ENCODE measurements around the gene OXTR. TPM values are rescaled to one million over a fixed set of nuclear protein-coding genes. Genes with fewer than 3 reads are reported as not detected.

OXTR gene
- total and polyA plus RNA-seq, 8 donors: 0.73 to 1.1 TPM; not detected in 6

DNA sequence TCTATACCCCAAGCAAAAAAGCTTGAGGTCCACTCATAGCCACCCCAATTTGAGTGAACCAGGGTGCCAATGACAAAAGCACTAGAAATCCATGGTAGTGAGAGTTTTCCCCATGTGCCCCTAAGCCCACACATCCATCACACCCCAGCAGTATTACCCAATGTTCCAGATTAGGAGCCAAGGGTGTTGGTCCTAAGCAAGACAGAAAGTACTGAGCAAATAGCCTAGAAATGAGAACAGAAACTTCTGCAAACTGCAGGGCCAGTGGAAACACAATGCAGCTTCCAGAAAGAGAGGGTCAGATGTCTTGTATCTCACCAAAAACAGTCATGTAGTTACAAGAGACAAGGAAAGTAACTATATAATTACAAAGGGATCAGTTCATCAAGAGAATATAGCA lies 10.9 kb upstream of the OXTR start:
- intact Hi-C loops (cut with DNase I; ENCODE audit: low total_unique reads): no loop called here
- peaks cover 0 to 29% (median 3%) of the 10 kb centered on the region in 3 donors for H3K27me3 ChIP-seq
- no peak for DNase-seq
- TF ChIP-seq EP300 (IDR thresholded peaks at IDR 0.05) (no peak), POLR2AphosphoS5 (IDR thresholded peaks at IDR 0.05) (no peak), POLR2A (IDR thresholded peaks at IDR 0.05) (no peak)
- TF ChIP-seq, protein P1, sequence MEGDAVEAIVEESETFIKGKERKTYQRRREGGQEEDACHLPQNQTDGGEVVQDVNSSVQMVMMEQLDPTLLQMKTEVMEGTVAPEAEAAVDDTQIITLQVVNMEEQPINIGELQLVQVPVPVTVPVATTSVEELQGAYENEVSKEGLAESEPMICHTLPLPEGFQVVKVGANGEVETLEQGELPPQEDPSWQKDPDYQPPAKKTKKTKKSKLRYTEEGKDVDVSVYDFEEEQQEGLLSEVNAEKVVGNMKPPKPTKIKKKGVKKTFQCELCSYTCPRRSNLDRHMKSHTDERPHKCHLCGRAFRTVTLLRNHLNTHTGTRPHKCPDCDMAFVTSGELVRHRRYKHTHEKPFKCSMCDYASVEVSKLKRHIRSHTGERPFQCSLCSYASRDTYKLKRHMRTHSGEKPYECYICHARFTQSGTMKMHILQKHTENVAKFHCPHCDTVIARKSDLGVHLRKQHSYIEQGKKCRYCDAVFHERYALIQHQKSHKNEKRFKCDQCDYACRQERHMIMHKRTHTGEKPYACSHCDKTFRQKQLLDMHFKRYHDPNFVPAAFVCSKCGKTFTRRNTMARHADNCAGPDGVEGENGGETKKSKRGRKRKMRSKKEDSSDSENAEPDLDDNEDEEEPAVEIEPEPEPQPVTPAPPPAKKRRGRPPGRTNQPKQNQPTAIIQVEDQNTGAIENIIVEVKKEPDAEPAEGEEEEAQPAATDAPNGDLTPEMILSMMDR (IDR thresholded peaks at IDR 0.05): no peak
- H3K27ac ChIP-seq: no peak overlapping the region
- no peaks in the 10 kb centered on the region for H3K9me3 ChIP-seq
- no peaks in the 10 kb centered on the region for H3K36me3 ChIP-seq
- no peaks in the 10 kb centered on the region for H3K4me1 ChIP-seq
- H3K4me3 ChIP-seq: no peak overlapping the region

DNA sequence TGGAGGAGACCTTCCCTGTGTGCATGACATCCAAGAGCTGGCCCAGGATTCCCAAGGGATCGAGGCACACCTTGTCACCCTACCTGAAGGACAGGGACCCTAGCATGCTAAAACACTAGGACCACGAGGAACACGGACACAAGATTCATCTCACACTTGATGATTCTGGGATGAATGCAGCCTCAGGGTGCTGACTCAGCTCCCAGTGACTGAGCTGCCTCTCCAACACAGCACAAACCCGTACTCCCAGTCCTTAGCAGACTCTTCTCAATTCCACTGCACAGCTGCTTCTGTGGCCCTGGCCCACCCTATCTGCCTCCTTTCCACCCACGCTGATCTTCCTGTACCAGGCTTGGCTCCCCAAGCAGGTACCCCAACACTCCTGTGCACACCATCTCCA lies 9.1 kb upstream of the OXTR start:
- no peaks in the 10 kb centered on the region for H3K36me3 ChIP-seq
- H3K4me1 ChIP-seq: no peaks in the 10 kb centered on the region
- intact Hi-C loops (cut with DNase I; ENCODE audit: low total_unique reads): no loop called here
- H3K9me3 ChIP-seq: no peaks in the 10 kb centered on the region
- TF ChIP-seq EP300 (IDR thresholded peaks at IDR 0.05) (no peak), POLR2A (IDR thresholded peaks at IDR 0.05) (no peak), POLR2AphosphoS5 (IDR thresholded peaks at IDR 0.05) (no peak)
- TF ChIP-seq, protein P1 (IDR thresholded peaks at IDR 0.05): no peak
- H3K27me3 ChIP-seq: peaks cover 0 to 36% (median 3%) of the 10 kb centered on the region in 3 donors
- WGBS, 5 donors: 85 to 95% (median 91%) methylated on average over 5 of the region's 5 CpGs
- DNase-seq: no peak
- H3K27ac ChIP-seq: no peak overlapping the region
- no peak overlapping the region for H3K4me3 ChIP-seq

DNA sequence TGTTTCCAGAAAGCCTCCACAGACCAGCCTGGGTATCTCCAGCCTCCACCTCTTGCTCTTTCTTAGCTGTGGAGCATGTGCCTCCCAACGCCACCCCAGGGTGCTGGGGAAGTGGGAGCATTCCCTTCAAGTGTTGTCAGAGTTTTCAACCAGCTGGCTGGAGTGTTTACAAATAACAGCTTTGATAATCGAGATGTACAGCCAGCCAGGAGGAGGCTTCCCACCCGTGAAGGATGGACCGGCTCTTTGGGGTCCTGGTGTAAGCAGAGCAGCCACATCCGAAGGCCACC lies 8.5 kb upstream of the OXTR start:
- whole genome bisulfite sequencing, 5 donors: 67 to 81% (median 71%) methylated on average over 5 of the region's 5 CpGs
- peaks cover 0 to 36% (median 3%) of the 10 kb centered on the region in 3 donors for H3K27me3 ChIP-seq
- no peak overlapping the region for H3K27ac ChIP-seq
- DNase-seq: no peak
- H3K4me1 ChIP-seq: no peaks in the 10 kb centered on the region
- intact Hi-C loops (cut with DNase I; ENCODE audit: low total_unique reads): no loop called here
- H3K36me3 ChIP-seq: no peaks in the 10 kb centered on the region
- H3K9me3 ChIP-seq: no peaks in the 10 kb centered on the region
- TF ChIP-seq EP300 (IDR thresholded peaks at IDR 0.05): no peak
- TF ChIP-seq POLR2A (IDR thresholded peaks at IDR 0.05): no peak
- TF ChIP-seq, protein P1 (IDR thresholded peaks at IDR 0.05): no peak
- TF ChIP-seq POLR2AphosphoS5 (IDR thresholded peaks at IDR 0.05): no peak
- H3K4me3 ChIP-seq: no peak overlapping the region

DNA sequence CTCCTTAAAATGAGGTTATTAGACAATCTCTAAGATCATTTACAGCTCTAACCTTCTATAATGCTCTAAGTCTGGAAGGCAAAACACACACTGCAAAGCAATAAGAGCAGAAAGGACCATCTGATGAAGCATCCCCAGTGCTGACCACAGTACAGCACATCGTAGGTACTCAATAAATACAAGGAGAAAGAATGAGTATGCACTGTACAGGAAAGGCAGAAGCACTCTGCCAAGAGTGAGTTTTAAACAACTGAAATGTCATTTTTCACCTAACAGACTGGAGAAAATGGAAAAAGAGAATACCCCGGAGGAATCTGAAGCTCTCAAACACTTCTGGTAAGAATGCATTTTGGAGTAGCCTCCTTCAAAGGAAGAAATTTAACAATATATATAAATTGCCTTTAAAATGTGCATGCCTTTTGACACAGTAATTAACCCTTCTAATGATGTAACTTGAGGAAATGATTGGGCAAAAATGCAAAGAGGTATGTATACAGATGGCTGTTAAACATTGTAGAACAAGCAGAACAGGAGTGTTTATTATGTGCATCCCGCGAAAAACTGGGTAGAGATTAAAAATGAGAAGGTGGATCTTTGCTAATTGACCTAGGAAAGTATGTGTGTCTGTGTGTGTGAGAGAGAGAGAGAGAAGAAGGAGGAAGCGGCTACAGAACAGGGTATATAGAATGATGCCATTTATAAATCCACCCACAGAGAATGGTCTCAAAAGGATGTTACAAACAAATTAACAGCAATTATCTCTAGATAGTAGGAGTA lies 8.0 kb upstream of the OXTR start:
- Histone ChIP-seq H3K4me1 (no peaks in the 10 kb centered on the region), H3K9me3 (no peaks in the 10 kb centered on the region), H3K4me3 (no peak overlapping the region), H3K36me3 (no peaks in the 10 kb centered on the region), H3K27ac (no peak overlapping the region), H3K27me3 (peaks cover 0 to 39% (median 3%) of the 10 kb centered on the region in 3 donors)
- intact Hi-C loops (cut with DNase I; ENCODE audit: low total_unique reads): no loop called here
- DNase-seq: no peak
- WGBS, 5 donors: 71 to 84% (median 84%) methylated on average over 5 of the region's 5 CpGs
- no peak for TF ChIP-seq EP300 (IDR thresholded peaks at IDR 0.05)

DNA sequence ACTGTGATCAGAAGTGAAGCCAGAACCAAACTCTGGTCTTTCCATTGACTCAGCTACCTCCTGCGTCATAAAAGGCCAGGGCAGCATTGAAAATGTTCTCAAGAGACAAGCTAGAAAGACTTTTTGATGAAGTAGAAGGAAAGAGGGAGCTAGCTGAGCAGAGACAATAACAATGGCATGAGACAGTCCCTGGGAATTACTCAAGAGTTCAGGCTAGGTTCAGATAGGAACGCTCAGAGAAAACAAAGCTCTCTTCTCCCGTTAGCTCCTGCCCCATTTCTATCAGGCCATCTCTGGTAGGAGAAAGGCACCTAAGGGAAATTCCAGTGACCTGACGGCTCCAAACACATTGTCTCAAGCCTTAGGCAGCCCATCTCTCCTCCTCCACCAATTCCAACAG lies 7.0 kb upstream of the OXTR start:
- no peak for DNase-seq
- 45 to 61% (median 52%) methylated on average over 4 of the region's 4 CpGs for WGBS, 5 donors
- no peaks in the 10 kb centered on the region for H3K4me1 ChIP-seq
- no peaks in the 10 kb centered on the region for H3K36me3 ChIP-seq
- intact Hi-C loops (cut with DNase I; ENCODE audit: low total_unique reads): no loop called here
- no peaks in the 10 kb centered on the region for H3K9me3 ChIP-seq
- no peak overlapping the region for H3K4me3 ChIP-seq
- no peak overlapping the region for H3K27ac ChIP-seq
- TF ChIP-seq EP300 (IDR thresholded peaks at IDR 0.05) (no peak), POLR2AphosphoS5 (IDR thresholded peaks at IDR 0.05) (no peak), POLR2A (IDR thresholded peaks at IDR 0.05) (no peak)
- TF ChIP-seq, protein P1 (IDR thresholded peaks at IDR 0.05): no peak
- H3K27me3 ChIP-seq: peaks cover 0 to 45% (median 3%) of the 10 kb centered on the region in 3 donors
